VCaP (cell line): Measurements from ENCODE around the gene ARHGAP33.

ENCODE experiments used
- H3K27ac ChIP-seq: fragments of 450-650 bp; 2 replicates; pipeline ENCODE4 v1.5.1; 2017
- TF ChIP-seq, protein P1 (sequence below): fragments of 450-650 bp; conservative IDR thresholded peaks from 2 replicates; pipeline ENCODE4 v1.5.1; 2017; ENCODE audit warnings: mild to moderate bottlenecking, moderate library complexity

ARHGAP33 gene

DNA sequence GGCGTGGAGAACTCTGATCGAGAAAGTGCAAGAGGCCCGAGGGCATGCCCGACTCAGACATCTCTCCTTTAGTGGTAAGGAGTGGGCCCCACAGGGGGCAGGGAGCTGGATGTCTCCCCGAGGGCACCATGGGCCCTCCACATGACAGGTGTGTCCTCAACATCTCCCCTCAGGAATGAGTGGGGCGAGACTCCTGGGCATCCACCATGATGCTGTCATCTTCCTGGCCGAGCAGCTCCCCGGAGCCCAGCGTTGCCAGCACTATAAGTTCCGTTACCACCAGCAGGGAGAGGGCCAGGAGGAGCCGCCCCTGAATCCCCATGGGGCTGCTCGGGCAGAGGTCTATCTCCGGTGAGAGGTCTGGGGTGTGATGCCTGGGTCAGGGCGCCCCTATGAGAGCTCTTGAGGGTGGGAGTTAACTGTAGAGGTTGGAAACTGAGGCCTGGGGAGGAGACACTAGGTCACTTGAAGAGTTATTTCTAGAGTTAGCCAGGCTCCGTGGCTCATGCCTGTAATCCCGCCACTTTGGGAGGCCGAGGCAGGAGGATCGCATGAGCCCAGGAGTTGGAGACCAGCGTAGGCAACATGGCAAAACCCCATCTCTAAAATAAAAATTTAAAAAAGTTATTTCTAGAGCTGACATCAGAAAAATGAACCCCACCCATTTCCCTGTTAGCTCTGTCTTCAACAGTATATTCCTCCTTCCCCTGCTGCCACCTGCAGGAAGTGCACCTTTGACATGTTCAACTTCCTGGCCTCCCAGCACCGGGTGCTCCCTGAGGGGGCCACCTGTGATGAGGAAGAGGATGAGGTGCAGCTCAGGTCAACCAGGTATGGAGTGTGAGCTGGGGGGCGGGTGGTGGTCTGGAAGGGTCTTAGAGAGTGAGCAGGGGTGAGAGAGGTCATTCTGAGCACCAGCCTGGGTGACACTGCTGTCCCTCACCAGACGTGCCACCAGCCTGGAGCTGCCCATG, 38.2 kb upstream of the ARHGAP33 start:
- TF ChIP-seq, protein P1, sequence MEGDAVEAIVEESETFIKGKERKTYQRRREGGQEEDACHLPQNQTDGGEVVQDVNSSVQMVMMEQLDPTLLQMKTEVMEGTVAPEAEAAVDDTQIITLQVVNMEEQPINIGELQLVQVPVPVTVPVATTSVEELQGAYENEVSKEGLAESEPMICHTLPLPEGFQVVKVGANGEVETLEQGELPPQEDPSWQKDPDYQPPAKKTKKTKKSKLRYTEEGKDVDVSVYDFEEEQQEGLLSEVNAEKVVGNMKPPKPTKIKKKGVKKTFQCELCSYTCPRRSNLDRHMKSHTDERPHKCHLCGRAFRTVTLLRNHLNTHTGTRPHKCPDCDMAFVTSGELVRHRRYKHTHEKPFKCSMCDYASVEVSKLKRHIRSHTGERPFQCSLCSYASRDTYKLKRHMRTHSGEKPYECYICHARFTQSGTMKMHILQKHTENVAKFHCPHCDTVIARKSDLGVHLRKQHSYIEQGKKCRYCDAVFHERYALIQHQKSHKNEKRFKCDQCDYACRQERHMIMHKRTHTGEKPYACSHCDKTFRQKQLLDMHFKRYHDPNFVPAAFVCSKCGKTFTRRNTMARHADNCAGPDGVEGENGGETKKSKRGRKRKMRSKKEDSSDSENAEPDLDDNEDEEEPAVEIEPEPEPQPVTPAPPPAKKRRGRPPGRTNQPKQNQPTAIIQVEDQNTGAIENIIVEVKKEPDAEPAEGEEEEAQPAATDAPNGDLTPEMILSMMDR, result peak; percentile 40
- H3K27ac ChIP-seq, result no peak overlapping the region

DNA sequence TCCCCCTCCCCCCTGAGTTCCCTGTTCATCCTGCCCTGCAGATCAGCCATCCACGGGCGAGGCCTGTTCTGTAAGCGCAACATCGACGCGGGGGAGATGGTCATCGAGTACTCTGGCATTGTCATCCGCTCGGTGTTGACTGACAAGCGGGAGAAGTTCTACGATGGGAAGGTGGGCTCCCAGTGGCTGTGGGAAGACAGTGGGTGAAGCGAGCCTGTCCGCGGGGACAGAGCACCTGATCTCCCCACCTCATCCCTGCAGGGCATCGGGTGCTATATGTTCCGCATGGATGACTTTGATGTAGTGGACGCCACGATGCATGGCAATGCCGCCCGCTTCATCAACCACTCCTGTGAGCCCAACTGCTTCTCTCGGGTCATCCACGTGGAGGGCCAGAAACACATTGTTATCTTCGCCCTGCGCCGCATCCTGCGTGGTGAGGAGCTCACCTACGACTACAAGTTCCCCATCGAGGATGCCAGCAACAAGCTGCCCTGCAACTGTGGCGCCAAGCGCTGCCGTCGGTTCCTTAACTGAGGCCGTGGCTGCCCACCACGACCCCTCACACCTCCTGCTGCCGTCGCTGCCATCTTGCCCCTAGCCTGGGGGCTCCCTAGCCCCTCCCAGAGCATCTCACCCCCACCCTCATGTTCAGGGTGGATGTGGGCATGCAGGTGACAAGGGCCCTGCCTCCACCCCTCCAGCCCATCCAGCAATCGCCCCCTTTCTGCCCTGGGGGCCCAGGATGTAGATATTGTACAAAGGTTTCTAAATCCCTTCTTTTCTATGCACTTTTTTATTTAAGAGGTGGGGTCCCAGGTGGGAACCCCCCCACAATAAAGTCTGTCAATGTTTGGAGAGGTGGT, 37.1 kb upstream of the ARHGAP33 start:
- no peak overlapping the region for H3K27ac ChIP-seq
- TF ChIP-seq, protein P1, result no peak

DNA sequence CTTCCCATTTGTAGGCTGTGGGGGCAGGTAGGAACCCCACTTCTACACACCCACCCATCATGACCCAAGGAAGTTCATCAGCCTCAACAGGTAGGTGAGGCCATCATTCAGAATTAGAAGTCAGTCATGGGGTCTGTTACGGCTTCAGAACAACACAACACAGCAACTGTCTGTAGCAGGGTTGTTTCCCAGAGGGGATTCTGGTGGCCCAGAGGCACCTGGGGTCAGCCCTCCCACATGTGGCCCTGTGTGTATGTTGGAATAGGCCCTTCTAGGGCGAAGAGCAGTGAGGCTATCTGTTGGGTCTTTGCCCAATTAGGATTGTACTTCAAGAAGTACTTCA, 36.5 kb upstream of the ARHGAP33 start:
- no peak overlapping the region for H3K27ac ChIP-seq
- TF ChIP-seq, protein P1, result no peak

DNA sequence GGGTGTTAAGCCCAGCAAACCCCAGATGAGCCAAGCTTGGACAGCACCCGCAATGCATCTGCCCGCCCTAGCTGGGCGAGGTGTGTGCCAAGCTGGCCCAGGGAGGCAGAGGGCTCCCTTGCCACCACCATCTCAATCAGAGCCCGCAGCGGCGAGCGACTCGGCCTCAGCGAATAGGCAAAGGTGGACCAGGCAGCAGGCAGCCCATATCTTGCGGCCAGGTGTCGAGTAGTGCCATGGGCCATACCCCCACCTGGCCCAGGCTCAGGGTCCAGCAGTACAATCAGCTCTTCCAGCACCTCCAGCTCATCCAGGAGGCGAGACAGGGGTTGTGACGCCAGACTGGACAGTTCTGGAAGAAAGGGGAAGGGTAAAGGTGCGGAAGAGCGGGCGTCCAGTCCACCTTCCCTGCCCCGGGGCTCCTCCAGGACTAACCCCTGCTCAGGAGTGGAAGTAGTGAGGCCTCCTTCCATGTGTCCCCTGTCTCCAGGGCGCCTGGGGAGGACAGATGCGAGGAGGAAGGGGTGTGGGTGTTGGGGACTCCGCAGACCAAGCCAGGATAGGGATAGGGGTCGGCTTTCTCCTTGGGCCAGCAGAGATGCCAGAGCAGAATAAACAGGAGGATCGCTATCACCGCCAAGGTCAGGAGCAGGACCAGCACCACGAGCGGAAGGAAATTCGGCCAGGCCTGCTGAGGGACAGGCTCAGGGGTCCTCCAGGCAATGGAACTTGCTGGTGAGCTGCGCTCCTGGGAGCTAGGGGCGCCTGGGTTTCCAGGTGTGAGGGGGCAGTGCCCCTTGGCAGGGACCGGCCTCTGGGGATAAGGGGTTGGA, 35.9 kb upstream of the ARHGAP33 start:
- peak overlapping the region; percentile 85 for H3K27ac ChIP-seq

DNA sequence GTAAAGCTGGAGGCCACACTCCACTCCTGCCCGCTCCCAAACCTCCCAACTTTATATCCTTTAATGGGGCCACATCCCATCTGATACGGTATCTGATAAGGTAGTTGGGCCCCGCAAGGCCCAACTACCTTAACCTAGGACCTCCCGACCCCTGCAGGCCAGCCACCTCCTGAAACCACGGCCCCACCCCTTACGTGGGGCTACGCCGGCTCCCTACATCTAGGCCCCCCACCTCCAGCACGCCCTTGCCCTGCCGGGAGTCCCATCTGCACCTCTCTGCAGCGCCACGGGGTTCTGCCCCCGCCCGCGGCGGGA, 35.3 kb upstream of the ARHGAP33 start:
- TF ChIP-seq, protein P1, result no peak
- H3K27ac ChIP-seq, result peak overlapping the region; percentile 85

More for the DNA sequence above, 35.9 kb upstream of the ARHGAP33 start:
- TF ChIP-seq, protein P1, result no peak

- TF ChIP-seq, protein P1, result peak; percentile 51
- H3K27ac ChIP-seq, result peak overlapping the region; percentile 85
Measured at GRCh38 chr19:35740423-35741202, 34.8 kb upstream of the ARHGAP33 start.
